Frontal cortex (tissue), 4 donors: ENCODE measurements around the gene KLHDC9. TPM values are rescaled to one million over a fixed set of nuclear protein-coding genes. Genes with fewer than 3 reads are reported as not detected.
"Not testable (repeated sequence)": the region's sequence is repeated elsewhere in the genome, so short reads cannot be mapped to it uniquely, and the experiment has no call there.

Experiments used
- DNase-seq, 2 donors: peaks; one replicate each; pipeline ENCODE4 v3.0.0; 2012; ENCODE audit warnings: low spot score in 2 of 2
- FAIRE-seq: peaks from 2 replicates; lab custom pipeline; 2012; peaks lifted over from hg19 to GRCh38; lab: Jason Lieb, UNC
- total RNA-seq: library from RNA; depleted of rRNA; stranded (reverse); fragments of >200 nt; gene quantifications from one replicate; pipeline ENCODE4 v1.2.3, GENCODE V29; 2014
- donor health status: control.
- donor health status: control.
- donor health status: control.

KLHDC9 gene
- total RNA-seq, 1 donor from 2014 or later = 4.5 TPM

DNA sequence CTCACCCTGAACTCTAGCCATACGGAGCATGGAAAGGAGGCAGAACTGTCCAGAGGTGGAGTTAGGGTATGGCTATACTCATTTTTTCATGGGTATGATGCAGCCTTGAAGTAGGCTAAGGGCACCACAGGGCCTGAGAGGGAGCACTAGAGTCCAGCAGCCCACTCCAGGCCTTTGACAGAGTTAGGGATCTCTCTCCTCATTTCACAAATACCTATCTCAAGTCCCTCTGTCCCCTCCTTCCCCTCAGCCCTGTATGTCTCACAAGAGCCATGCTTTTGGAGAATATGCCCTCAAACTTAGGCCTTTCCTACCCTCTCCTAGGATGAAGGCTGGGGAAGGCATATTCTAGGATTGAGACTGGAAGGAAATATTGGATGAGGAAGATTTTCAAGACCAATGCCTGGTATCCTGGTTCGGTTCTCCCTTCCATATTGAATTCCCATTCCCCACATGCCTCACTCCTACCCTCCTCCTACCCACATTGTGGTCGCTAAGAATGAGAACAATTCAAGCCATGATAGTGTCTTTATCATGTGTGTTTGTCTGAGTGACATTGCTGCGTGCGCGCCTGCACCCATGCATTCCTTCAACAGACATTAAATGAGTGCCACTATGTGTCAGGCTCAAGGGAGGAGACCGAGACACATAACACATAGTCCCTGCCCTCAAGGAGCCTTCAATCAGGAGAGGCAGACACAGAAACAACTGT lies 6.2 kb upstream of the KLHDC9 start:
- no peak for FAIRE-seq
- no peak for DNase-seq

DNA sequence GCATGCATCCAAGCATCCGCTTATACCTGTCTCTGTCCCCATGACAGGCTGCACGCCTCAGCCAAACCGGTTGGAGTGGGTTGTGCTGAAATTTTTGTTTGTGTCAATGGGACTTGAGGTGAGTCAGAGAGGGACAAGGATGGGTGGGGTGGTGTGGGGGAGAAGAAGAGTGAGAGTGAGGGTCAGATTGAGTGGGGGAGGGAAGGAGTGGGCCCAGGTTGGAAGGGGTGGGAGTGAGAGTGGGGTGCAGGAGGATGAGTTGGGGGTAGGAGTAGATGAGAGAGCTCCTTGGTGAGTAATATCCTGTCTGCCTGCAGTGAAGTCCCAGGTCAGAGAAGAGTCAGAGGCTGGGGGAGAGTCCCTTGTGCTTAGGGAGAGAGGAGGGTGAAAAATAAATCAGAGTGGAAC lies 5.5 kb upstream of the KLHDC9 start:
- DNase-seq = no peak
- no peak for FAIRE-seq

DNA sequence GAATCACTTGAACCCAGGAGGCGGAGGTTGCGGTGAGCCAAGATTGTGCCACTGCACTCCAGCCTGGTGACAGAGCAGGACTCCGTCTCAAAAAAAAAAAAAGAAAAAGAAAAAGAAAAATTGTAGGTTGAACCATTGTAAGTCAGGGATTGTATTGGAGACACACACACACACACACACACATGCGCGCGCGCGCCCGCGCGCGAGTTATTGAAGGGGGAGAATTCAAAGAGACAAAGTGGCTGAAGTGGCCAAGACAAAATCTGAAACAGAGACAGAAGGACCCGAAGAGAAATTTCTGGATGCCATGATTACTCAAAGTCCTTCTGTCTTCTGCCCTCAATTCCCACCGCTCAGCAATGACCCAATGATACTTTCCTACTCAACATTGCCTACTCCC lies 3.7 kb upstream of the KLHDC9 start:
- FAIRE-seq (no peak), DNase-seq (no peak)

DNA sequence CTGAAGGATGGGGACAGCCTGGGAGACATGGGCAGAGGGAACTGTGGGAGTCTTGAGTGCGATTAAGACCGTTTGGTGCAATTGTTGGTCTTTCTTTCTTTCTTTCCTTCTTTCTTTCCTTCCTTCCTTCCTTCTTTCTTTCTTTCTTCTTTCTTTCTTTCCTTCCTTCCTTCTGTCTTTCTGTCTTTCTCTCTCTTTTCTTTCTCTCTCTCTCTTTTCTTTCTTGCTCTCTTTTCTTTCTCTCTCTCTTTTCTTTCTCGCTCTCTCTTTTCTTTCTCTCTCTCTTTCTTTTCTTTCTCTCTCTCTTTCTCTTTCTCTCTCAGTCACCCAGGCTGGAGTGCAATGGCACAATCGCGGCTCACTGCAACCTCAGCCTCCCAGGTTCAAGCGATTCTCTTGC lies 2.9 kb upstream of the KLHDC9 start:
- DNase-seq (no peak), FAIRE-seq (no peak)

DNA sequence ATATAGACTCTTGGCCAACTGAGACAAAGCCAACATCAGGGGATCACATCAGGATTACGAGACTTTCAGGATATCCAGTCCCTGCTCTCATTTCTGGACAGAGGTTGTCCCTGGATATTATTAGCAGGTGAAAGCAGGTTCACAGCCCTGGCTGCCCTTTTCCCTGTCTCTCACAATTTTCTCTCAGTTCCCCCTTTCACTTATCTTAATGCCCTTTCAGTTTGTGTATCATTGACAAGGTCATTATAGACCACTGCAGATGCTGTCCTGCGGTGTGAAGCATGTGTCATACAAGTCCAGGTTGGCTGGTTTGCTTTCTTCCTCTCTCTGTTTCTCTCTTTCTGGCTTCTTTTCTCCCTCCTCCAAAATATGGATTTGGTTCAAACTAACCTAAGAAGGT lies 2.1 kb upstream of the KLHDC9 start:
- DNase-seq (no peak), FAIRE-seq (no peak)

DNA sequence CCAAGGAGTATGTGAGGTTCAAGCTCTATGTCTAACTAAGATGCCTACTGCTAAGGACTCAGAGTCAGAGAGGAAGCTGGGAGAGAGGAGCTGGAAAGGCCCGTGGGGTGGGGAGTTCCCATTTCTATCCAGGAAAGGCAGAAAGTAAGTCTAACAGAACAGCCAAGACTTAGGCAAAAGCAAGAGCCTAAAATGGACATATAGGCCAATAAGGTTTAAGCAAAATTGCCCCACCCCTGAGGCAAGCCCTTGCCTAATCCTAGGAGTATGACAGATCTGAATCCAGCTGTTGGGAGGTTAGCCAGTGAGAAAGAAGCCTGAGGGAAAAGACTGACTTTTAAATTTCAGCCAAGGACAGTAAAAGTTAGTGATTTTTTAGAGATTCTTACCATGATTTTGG lies 1.6 kb upstream of the KLHDC9 start:
- DNase-seq (no peak), FAIRE-seq (no peak)

DNA sequence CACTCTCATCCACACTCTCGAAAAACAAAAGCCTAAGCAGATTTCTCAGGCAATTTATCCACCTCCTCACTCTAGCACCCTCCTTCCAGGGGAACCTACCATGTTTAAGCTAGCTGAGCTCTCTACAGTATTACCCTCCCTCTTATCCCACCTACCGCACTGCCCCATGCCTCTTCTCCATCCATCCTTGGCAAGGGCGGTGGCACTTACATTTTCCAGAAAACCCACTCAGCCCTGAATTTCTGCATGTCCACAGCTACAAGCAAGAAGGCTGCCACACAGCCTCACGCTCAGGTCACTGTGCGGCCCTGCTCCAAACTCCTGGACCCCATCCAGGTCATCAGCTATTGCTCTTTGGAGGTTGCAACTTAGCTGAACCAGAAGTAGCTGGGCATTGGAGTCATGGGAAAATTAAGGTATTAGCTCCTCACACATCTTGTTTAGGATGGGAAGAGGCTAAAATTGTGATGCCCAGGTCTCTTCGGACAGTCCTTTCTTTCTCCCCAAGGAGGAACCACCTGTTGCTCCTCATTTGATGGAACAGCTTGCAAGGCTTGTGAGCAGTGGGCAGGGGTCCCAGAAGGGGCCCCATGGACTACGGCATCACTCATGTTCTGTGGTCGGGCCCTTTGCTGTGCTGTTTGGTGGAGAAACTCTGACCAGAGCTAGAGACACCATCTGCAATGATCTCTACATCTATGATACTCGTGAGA lies 1.1 kb downstream of the KLHDC9 start:
- DNase-seq (no peak), FAIRE-seq (no peak)

DNA sequence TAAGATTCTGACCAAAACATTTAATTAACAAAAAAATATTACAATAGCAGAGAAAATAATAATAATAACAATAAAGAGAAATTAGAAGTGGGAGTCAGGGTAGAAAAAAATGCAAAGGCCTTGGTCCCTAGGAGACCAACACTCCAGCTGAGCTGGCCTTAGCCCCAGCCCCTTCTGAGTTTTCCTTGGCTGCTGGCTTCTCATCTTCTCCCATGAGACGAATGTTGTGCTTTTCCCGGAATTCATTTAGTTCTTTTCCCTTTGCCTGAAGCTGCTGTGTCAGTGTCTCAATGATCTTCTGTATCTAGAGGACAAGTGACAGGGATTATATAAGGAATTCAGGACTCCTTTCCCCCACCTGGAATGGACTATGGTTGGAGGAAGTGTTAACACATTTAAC lies 2.4 kb downstream of the KLHDC9 start:
- DNase-seq (no peak), FAIRE-seq (no peak)

DNA sequence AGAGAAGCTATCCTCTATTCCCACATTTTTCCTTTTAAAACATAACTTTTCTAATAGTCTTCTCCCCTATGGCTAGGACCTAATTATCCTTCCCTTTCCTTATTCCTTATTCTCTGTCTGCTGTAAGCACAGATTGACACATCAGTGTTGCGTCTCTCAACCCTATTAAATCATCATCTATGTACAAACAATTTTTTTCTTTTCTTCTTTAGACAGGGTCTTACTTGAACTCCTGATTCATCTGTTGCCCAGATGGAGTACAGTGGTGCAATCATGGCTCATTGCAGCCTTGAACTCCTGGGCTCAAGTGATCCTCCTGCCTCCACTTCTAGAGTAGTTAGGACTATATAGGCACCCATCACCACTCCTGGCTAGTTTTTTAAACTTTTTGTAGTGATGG lies 8.3 kb downstream of the KLHDC9 start:
- FAIRE-seq = no peak
- no peak for DNase-seq

DNA sequence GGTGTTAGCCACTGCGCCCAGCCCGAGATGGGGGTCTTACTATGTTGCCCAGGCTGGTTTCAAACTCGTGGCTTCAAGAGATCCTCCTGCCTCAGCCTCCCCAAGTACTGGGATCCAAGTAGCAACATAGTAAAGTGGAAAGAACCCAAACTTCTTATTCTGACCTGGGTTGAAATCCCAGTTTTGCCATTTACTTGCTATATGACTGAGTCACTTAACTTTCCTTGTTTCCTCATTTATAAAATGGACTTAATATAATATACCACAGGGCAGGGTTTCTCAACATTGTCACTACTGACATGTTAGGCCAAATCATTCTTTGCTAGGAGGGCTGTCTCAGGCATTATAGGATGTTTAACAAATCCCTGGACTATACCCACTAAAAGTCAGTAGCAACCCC lies 13.0 kb downstream of the KLHDC9 start:
- no peak for FAIRE-seq
- DNase-seq = no peak

DNA sequence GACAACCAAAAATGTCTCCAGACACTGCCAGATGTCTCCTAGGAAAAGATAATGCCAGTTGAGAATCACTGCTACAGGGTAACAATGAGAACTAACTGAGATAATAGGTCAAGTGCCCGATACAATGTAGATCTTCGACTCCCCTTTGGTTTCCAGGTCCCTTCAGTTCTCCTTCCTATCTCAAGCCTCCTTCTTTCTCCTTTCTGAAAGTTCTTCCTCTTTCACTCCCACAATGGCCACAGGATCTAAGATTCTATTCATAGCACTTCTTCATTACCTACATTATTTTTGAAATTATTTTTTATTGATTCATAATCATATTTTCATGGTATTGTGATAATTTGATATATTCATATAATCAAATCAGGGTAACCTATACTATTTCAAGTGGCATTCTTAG lies 13.4 kb downstream of the KLHDC9 start:
- FAIRE-seq = no peak
- no peak for DNase-seq

DNA sequence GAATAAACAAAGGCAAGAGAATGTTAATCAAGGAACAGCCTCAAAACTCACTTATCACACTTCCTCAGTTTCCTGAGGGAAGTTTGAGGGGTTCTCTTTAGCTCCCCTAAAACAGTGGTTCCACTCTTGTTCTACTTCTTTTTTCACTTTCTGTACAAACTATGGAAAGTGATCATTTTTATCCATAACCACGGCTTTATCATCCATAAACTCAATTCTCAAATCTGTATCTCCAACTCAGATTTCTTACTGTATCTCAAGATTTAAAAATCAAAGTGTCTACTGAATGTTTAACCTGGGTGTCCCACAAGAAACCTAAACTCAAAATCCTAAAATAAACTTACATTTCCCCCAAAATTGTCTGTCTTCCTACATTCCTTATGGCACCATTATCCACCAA lies 15.8 kb downstream of the KLHDC9 start:
- no peak for FAIRE-seq

DNA sequence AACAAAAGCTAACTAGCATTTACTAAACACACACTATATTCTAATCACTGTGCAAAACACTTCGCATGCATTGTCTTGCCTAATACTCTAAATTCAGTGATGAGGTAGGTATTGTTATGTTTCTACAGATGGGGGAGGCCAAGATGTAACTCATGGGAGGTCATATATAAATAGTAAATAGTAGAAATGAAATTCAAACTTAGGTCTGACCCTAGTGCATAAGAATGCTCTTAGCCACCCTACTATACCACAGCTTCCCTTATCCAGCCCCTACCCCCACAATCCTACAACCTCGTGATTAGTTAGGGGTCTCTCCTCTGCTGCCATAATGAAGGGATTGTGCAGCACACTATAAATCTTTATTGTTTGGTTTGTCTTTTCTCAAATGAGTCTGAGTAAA lies 16.4 kb downstream of the KLHDC9 start:
- no peak for FAIRE-seq

More for the DNA sequence above, 15.8 kb downstream of the KLHDC9 start:
- no peak for DNase-seq

DNA sequence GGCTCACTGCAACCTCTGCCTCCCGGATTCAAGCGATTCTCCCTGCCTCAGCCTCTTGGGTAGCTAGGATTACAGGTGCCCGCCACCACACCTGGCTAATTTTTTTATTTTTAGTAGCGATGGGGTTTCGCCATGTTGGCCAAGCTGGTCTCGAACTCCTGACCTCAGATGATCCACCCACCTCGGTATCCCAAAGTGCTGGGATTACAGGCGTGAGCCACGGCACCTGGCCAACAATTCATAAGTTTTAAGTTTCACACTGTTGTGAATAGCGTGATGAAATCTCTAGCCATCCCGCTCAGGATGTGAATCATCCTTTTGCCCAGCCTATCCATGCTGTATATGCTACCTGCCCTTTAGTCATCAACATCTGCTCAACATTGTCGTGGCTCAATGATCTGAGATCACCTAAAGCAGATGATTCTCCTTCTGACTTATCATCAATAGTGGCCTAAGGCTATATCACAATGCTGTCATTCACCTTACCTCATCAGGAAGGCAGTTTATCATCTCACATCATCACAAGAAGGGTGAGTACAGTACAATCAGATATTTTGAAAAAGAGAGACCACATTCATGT lies 17.1 kb downstream of the KLHDC9 start:
- DNase-seq (no peak), FAIRE-seq (no peak)

More for the DNA sequence above, 16.4 kb downstream of the KLHDC9 start:
- no peak for DNase-seq

DNA sequence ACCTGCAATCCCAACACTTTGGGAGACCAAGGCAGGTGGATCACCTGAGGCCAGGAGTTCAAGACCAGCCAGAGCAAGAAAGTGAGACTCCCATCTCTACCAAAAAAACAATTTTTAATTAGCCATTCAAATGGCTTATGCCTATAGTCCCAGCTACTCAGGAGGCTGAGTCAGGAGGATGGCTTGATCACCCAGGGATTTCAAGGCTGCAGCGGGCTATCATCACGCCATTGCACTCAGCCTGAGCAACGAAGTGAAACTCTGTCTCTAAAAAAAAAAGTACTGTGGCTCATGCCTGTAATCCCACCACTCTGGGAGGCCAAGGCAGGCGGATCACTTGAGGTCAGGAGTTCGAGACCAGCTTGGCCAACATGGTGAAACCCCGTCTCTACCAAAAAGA lies 17.8 kb downstream of the KLHDC9 start:
- DNase-seq, FAIRE-seq: not testable (repeated sequence)

DNA sequence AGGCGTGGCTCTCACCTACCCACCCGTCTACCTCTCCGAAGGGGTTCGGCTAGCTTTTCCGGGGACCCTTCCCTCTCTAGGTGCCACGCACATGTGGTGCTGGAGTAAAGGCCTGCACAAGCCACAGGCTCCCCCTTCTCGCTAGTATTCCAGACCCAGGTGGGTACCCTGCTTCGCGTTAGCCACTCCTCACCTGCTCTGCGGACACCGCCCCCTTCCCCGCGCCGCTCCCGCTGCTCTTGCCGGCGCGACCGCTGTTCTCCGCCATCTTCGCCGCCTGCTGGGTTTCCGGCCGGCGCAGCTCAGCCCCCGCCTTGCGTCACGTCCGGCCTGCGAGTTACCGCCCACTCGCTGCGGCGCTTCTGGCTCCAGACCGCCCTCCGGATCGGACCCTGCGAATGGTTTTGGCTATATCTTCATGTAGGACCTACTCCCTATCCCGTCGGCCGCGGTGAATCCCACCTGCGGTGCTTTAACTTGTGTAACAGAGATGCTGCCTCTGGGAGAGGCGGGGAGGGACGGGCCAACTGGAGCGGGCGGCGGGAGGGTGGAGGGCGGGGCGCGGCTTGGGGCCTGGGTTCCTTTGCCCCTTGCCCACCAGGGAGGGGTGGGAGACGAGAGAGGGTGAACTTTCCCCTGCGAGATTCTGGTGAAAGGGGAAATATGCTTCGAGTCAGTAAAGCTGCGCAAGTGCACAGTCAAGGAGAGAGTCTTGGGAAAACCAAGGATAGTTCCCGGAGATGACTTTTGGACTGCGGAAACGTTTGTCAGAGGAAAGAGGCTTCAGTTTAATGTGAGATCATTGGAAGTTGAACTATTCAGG lies 19.8 kb downstream of the KLHDC9 start, which contains the start of the genes NIT1 and PFDN2:
TSS of gene NIT1 (plus strand) at position 347 of the 823 bp plus-strand sequence. CDS start at position 419, 72 bp downstream.
TSS of gene PFDN2 (minus strand) at position 279 of the 823 bp plus-strand sequence. CDS start at position 268, 11 bp downstream.
- FAIRE-seq (no peak), DNase-seq (peak; percentile 85 to 91)

DNA sequence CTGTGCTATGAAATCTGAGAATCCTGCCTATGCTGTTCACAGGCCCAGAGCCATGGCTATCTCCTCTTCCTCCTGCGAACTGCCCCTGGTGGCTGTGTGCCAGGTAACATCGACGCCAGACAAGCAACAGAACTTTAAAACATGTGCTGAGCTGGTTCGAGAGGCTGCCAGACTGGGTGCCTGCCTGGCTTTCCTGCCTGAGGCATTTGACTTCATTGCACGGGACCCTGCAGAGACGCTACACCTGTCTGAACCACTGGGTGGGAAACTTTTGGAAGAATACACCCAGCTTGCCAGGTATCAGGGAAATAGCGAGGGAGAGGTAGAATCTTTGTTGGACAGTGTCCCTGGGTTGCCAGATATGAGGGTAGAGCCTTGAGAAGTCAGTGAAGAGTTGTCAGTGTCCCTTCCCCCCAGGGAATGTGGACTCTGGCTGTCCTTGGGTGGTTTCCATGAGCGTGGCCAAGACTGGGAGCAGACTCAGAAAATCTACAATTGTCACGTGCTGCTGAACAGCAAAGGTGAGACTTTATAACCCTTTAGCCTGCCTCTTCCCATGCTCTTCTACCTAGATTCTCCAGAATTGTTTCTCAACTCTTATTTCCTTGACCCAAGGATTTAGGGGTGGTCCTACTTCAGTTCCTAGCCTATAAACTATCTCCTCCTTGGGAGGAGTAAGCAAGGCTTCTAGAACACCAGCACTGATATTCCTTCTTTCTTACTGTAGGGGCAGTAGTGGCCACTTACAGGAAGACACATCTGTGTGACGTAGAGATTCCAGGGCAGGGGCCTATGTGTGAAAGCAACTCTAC lies 21.1 kb downstream of the KLHDC9 start:
- DNase-seq = peak in 1 of 2 donors; percentile 52
- FAIRE-seq = no peak

DNA sequence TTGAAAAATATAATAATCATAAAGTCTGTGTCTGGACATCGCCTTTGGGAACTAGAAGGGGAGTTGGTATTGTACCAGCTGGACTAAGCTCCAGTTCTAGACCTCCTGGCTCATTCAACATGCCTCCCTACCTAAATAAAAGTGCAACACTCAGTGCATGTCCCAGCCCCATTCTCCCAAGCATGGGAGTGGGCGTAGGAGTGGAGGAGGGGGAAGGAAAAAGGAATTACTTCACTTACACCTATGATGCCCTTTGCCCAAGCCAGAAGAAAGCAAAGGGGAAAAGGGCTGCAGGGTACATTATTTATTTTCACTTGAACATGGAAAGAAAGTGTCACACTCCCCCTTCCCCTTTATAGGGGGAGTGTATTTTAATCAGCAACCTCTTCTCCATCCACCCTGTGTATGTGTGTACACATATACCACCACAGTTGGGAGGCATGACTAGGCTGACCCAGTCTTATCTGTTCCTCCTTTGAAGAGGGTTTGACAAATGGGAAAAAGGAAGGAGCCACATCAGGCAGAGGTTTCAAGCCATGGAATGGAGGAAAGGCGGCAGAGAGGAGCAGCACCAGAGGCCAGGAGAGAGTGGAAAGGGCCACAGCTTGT lies 23.0 kb downstream of the KLHDC9 start:
- no peak for FAIRE-seq
- DNase-seq = no peak

DNA sequence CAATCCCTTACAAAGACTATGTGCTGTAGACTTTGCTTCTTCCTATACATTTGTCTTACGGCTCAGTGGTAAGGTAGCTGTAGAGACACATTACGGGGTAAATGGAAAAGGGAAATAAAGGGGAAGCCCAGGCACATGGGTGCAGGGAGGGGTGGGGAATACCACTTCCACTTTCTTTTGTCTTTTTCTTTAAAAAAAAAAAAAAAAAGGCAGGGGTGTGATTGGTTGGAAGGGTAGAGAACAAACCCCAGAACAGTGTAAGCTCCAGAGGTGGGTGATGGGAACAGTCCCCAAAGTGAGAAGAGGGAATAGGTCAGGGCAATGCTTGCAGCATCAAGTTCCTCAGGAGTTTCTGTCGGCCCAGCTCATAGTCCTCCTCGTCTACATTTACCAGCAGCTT lies 23.7 kb downstream of the KLHDC9 start:
- no peak for DNase-seq
- no peak for FAIRE-seq
